22Rv1 (cell line): ENCODE measurements around the gene LEO1.

Source experiments
- CTCF ChIP-seq: fragments of 450-650 bp; IDR thresholded peaks from 2 replicates; pipeline ENCODE4 v1.5.1; 2017; ENCODE audit warnings: mild to moderate bottlenecking
- ZFX ChIP-seq: fragments of 450-650 bp; IDR thresholded peaks from 2 replicates; pipeline ENCODE4 v1.6.1; 2017; ENCODE audit warnings: antibody characterized with exemption, borderline replicate concordance

DNA sequence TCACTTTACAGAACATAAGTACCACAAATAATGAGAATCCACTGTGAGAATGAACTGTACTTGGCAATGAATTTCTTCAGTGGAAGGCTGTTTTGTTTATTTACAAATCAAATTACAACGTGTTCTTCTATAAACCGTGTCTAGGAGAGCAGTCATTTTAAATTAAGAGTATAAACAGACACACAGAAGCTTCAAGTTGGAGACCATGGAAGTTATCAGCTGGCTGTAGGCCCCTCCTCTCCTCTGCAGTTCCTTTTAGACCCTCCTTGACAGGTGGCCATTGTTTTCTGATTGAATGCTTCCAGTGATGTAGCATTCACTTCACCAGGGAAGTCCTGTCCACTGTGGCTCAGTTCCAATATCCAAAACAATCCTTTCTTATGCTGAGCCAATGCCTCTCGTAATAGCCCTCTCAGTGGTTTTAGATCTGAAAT, 40.1 kb upstream of the LEO1 start:
- TF ChIP-seq CTCF (no peak), ZFX (no peak)
